Renal pelvis (tissue), 4 donors: ENCODE measurements around the gene TEX22. TPM values are rescaled to one million over a fixed set of nuclear protein-coding genes. Genes with fewer than 3 reads are reported as not detected.

Experiments
- DNase-seq: peaks from one replicate; pipeline ENCODE4 v3.0.0-alpha.2; 2013
- polyA plus RNA-seq, 3 donors: library from polyadenylated mRNA; unstranded; fragments of 120-200 nt; gene quantifications; one replicate each; pipeline ENCODE4 v1.2.1, GENCODE V29; 2013; ENCODE audit not compliant: insufficient read length in 3 of 3

The TEX22 gene
- polyA plus RNA-seq, 3 donors: 1.4 to 3.6 (median 2.6) TPM

GRCh38 chr14:105439179-105439578 is 40.8 kb downstream of the TEX22 start:
- DNase-seq: no peak

GRCh38 chr14:105439710-105440553 is 41.6 kb downstream of the TEX22 start:
- DNase-seq: no peak

GRCh38 chr14:105440554-105440900 is 42.2 kb downstream of the TEX22 start:
- DNase-seq: no peak

GRCh38 chr14:105440992-105441391 is 42.7 kb downstream of the TEX22 start:
- DNase-seq: no peak

GRCh38 chr14:105442125-105442524 is 43.8 kb downstream of the TEX22 start:
- DNase-seq: no peak

GRCh38 chr14:105442834-105443233 is 44.5 kb downstream of the TEX22 start:
- DNase-seq: no peak

- no peak for DNase-seq
Measured at GRCh38 chr14:105444859-105445258, 46.5 kb downstream of the TEX22 start.

GRCh38 chr14:105445290-105445689 is 47.0 kb downstream of the TEX22 start:
- no peak for DNase-seq

GRCh38 chr14:105445901-105446845 is 47.8 kb downstream of the TEX22 start:
- no peak for DNase-seq

GRCh38 chr14:105446971-105447370 is 48.6 kb downstream of the TEX22 start:
- DNase-seq: no peak

GRCh38 chr14:105447651-105448640 is 49.6 kb downstream of the TEX22 start:
- no peak for DNase-seq

GRCh38 chr14:105448706-105449111 is 50.4 kb downstream of the TEX22 start:
- DNase-seq: peak; percentile 48

- no peak for DNase-seq
Measured at GRCh38 chr14:105449276-105450122, 51.2 kb downstream of the TEX22 start.

- DNase-seq: no peak
Measured at GRCh38 chr14:105450123-105450505, 51.8 kb downstream of the TEX22 start.

- DNase-seq: no peak
Measured at GRCh38 chr14:105450864-105451720, 52.8 kb downstream of the TEX22 start.

GRCh38 chr14:105452963-105453362 is 54.6 kb downstream of the TEX22 start:
- no peak for DNase-seq

- no peak for DNase-seq
Measured at GRCh38 chr14:105453847-105454246, 55.5 kb downstream of the TEX22 start.

- DNase-seq: no peak
Measured at GRCh38 chr14:105455086-105455640, 56.8 kb downstream of the TEX22 start.
